Bronchial epithelial cell (primary cell): ENCODE results near the gene ENKUR. TPM values are rescaled to one million over a fixed set of nuclear protein-coding genes. Genes with fewer than 3 reads are reported as not detected.
"Not testable (repeated sequence)": the region's sequence is repeated elsewhere in the genome, so short reads cannot be mapped to it uniquely, and the experiment has no call there.

ENCODE experiments used
- DNase-seq: peaks from one replicate; pipeline ENCODE4 v3.0.0-alpha.2; 2010; ENCODE audit warnings: low read depth
- FAIRE-seq: peaks from 2 replicates; lab custom pipeline; 2011; peaks lifted over from hg19 to GRCh38; lab: Jason Lieb, UNC
- H3K27me3 ChIP-seq: 2 replicates; pipeline ENCODE4 v1.5.1; 2011; ENCODE audit warnings: low read length; ENCODE audit not compliant: control insufficient read depth, insufficient read depth
- H3K36me3 ChIP-seq: 2 replicates; pipeline ENCODE4 v1.5.1; 2011; ENCODE audit warnings: low read length; ENCODE audit not compliant: control insufficient read depth, insufficient read depth
- H3K4me3 ChIP-seq: 2 replicates; pipeline ENCODE4 v1.5.1; 2011; ENCODE audit warnings: mild to moderate bottlenecking, low read depth, low read length, control low read depth
- total RNA-seq: library from RNA; depleted of rRNA; stranded (reverse); fragments of >200 nt; gene quantifications from 2 replicates; pipeline ENCODE4 v1.2.1, GENCODE V29; 2014
- TF ChIP-seq, protein P1 (sequence below): IDR thresholded peaks from 2 replicates; pipeline ENCODE4 v1.5.1; 2011; ENCODE audit warnings: mild to moderate bottlenecking, moderate library complexity, low read length, control low read depth, inconsistent platforms; ENCODE audit not compliant: insufficient read depth, severe bottlenecking

ENKUR gene
- total RNA-seq, 1 donor from 2014 or later, result 0.26 TPM

DNA sequence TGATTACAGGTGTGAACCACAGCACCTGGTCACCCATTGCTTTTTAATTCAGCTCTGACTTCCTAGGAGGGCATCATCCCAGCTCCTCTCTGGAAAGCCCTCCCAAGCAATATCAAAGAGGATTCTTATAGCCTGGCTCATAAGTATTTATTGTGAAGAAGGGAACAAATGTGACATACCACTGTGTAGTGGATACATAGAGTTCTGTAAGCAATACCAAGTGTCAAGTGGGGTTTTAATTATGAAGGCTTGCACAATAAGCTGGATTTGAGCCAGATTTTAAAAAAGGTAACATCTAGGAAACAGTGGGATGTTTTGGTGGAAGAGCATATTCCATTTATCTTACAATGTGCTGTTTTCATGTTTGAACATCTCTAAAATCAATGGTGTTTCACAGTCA, 44.6 kb downstream of the ENKUR start:
- no peak for FAIRE-seq
- Histone ChIP-seq H3K27me3 (no peaks in the 10 kb centered on the region), H3K4me3 (no peak overlapping the region), H3K36me3 (no peaks in the 10 kb centered on the region)
- TF ChIP-seq, protein P1, sequence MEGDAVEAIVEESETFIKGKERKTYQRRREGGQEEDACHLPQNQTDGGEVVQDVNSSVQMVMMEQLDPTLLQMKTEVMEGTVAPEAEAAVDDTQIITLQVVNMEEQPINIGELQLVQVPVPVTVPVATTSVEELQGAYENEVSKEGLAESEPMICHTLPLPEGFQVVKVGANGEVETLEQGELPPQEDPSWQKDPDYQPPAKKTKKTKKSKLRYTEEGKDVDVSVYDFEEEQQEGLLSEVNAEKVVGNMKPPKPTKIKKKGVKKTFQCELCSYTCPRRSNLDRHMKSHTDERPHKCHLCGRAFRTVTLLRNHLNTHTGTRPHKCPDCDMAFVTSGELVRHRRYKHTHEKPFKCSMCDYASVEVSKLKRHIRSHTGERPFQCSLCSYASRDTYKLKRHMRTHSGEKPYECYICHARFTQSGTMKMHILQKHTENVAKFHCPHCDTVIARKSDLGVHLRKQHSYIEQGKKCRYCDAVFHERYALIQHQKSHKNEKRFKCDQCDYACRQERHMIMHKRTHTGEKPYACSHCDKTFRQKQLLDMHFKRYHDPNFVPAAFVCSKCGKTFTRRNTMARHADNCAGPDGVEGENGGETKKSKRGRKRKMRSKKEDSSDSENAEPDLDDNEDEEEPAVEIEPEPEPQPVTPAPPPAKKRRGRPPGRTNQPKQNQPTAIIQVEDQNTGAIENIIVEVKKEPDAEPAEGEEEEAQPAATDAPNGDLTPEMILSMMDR, result no peak
- DNase-seq, result no peak

DNA sequence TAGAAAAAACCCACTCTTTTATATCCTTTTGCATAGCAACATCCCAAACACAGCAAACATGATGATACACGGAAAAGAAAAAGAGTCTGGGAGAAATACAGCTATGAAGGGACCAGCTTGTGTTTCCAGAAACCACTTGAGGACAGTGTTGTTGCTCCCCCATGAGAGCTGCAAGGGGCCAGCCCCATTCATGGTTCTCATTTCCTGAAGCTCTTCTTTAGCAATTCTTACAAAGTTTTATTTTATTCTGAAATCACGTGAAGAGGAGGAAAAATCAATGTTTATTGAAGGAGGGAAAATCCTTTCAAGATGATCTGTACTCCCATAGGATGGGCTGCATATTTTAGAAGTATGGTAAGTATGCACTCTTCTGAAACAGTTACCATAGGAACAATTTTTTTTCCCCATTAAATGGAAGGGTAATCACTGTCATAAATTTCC, 46.1 kb downstream of the ENKUR start:
- DNase-seq, result no peak
- Histone ChIP-seq H3K4me3 (no peak overlapping the region), H3K36me3 (no peaks in the 10 kb centered on the region), H3K27me3 (no peaks in the 10 kb centered on the region)
- TF ChIP-seq, protein P1, result no peak
- FAIRE-seq, result no peak

DNA sequence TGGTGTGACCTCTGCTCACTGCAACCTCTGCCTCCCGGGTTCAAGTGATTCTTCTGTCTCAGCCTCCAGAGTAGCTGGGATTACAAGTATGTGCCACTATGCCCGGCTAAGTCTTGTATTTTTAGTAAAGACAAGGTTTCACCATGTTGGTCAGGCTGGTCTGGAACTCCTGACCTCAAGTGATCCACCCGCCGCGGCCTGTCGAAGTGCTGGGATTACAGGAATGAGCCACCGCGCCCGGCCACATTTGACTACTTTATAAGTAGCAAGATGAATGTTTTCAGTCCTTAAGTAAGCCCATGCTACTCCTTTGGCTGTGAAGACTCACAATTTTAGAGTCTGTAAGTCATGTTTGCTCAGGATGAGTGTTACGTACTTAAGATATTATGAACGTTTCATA, 47.0 kb downstream of the ENKUR start:
- not testable (repeated sequence) for H3K27me3 ChIP-seq, H3K4me3 ChIP-seq, DNase-seq, H3K36me3 ChIP-seq, FAIRE-seq

DNA sequence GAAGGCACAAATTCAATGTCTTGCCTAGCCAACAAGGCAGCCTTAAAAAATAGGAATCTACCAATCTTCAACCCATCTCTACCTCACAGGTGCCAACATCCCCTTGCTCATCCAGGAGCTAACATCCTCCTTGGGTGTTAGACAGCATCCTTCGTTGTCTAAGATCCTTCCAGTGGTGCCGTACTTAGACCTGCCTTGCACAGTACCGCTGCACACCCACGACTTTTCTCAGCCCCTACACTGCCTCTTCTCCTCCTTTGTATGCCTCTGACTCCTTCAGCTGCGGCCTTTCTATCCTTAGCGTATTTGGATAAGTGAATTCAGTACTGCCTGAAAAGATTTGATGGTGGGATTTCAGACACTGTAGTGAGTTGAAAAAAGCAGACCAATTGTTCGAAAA, 47.6 kb downstream of the ENKUR start:
- TF ChIP-seq, protein P1, result no peak
- H3K4me3 ChIP-seq, result no peak overlapping the region
- FAIRE-seq (no peak), DNase-seq (no peak)
- no peaks in the 10 kb centered on the region for H3K36me3 ChIP-seq
- H3K27me3 ChIP-seq, result no peaks in the 10 kb centered on the region

DNA sequence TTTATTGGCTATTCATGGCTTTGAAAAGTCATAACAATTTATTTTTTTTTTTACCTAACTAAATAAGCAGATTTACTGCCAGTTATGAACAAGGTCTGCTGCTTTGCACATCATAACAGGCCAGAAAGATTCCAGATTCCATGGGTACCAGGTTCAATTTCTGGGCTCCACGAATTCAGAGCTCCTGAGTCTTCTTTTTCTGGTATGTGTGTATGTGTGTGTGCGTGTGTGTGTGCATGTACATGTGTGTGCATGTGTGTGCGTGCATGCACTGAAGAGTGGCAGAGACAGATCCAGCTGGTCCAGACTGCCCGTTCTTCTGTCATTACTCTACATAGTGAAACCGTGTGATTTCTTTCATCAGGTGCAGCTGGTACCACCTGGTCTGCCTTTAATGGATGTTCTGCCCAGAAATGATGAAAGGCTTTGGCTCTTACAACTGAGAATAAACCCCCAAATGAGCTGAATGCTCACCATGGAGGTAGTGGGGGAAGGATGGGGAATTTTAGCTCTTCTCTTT, 48.9 kb downstream of the ENKUR start:
- FAIRE-seq (no peak), DNase-seq (no peak)
- Histone ChIP-seq H3K27me3 (no peaks in the 10 kb centered on the region), H3K36me3 (no peaks in the 10 kb centered on the region), H3K4me3 (no peak overlapping the region)
- TF ChIP-seq, protein P1, result no peak

DNA sequence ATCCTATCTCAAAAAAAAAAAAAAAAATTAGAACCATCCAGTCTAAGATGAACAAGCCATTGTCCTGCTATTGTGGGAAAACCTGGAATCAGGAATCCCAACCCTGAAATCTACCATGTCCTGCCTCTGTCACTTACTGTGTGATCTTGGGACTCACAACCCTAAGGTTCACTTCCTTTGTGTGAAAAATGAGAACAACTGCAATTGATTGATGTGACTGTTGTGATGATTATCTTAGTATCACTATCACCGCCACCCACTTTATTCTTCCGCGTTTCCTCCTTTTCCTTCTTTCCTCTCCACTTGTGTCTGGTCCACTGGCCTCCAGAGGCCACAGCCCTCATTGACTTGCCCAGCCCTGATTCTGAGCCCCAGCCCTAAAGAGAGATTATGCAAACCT, 50.9 kb downstream of the ENKUR start:
- no peak overlapping the region for H3K4me3 ChIP-seq
- H3K27me3 ChIP-seq, result no peaks in the 10 kb centered on the region
- TF ChIP-seq, protein P1, result no peak
- H3K36me3 ChIP-seq, result no peaks in the 10 kb centered on the region
- FAIRE-seq (no peak), DNase-seq (no peak)
